GM12878 (cell line): ENCODE data around the gene CDC14B. TPM values are rescaled to one million over a fixed set of nuclear protein-coding genes. Genes with fewer than 3 reads are reported as not detected.

Experiments used
- ATAC-seq: fragments of 200-7000 bp; cut with Tn5 transposase; 3 replicates; pipeline ENCODE4 v1.9.1; 2020; ENCODE audit warnings: mild to moderate bottlenecking, moderate library complexity
- BruUV-seq: library from RNA; stranded (reverse); fragments of 400-500 nt; replicated peaks from 2 replicates; lab custom pipeline; 2021; lab: Mats Ljungman, UMichigan
- CTCF ChIA-PET: fragments of 300-600 bp; sonication (Branson Sonifier 250); formaldehyde crosslinking; extraction: SDS; loops from one replicate; lab custom pipeline; 2021; ENCODE audit warnings: inconsistent platforms; lab: Yijun Ruan, JAX
- POLR2A ChIA-PET: fragments of 350-600 bp; formaldehyde crosslinking; extraction: SDS; loops from one replicate; lab custom pipeline; 2021; ENCODE audit warnings: inconsistent platforms; lab: Charles Lee
- RAD21 ChIA-PET: fragments of 300-600 bp; sonication (Branson Sonifier 250); formaldehyde crosslinking; loops from one replicate; lab custom pipeline; 2023; ENCODE audit warnings: antibody characterized with exemption; ENCODE audit not compliant: unreplicated experiment; lab: Charles Lee
- SMC1A ChIA-PET: fragments of 300-600 bp; sonication (Branson Sonifier 250); formaldehyde crosslinking; loops from one replicate; lab custom pipeline; 2023; ENCODE audit not compliant: unreplicated experiment, uncharacterized antibody; lab: Charles Lee
- DNase-seq: peaks from one replicate; pipeline ENCODE4 v3.0.0-alpha.2; 2011; ENCODE audit warnings: low read depth, low spot score
- FAIRE-seq: peaks from 3 replicates; lab custom pipeline; 2011; peaks lifted over from hg19 to GRCh38; lab: Jason Lieb, UNC
- H2AFZ ChIP-seq: 2 replicates; pipeline ENCODE4 v1.6.0; 2011; ENCODE audit warnings: low read depth, low read length, control low read depth; ENCODE audit not compliant: control insufficient read depth
- H3K27ac ChIP-seq: 2 replicates; pipeline ENCODE4 v1.5.1; 2011; ENCODE audit warnings: control low read depth; ENCODE audit not compliant: control insufficient read depth, insufficient read depth
- H3K27me3 ChIP-seq, 2 experiments: replicated peaks in 1 of 2; 2 replicates each; pipeline versions ENCODE4 v1.6.0 to v1.6.1; 2011; ENCODE audit warnings: low read length in 1 of 2; ENCODE audit not compliant: control insufficient read depth in 2 of 2, insufficient read depth in 2 of 2
- H3K36me3 ChIP-seq, 2 experiments: 2 replicates each; pipeline ENCODE4 v1.5.1; 2011; ENCODE audit warnings: low read length in 1 of 2; ENCODE audit not compliant: control insufficient read depth in 2 of 2, insufficient read depth in 2 of 2
- H3K4me1 ChIP-seq: 2 replicates; pipeline ENCODE4 v1.6.1; 2011; ENCODE audit warnings: mild to moderate bottlenecking, low read length, moderate library complexity, mixed read lengths; ENCODE audit not compliant: control insufficient read depth, insufficient read depth
- H3K4me2 ChIP-seq: 2 replicates; pipeline ENCODE4 v1.6.0; 2011; ENCODE audit warnings: control low read depth; ENCODE audit not compliant: control insufficient read depth, insufficient read depth
- H3K4me3 ChIP-seq: fragments of 200-600 bp; sonication (generic); 2 replicates; pipeline ENCODE4 v1.5.1; 2016
- H3K79me2 ChIP-seq: 2 replicates; pipeline ENCODE4 v1.6.0; 2011; ENCODE audit warnings: low read length; ENCODE audit not compliant: control insufficient read depth, insufficient read depth
- H3K9ac ChIP-seq: 2 replicates; pipeline ENCODE4 v1.8.0; 2011; ENCODE audit warnings: low read length, control low read depth, mixed read lengths; ENCODE audit not compliant: control insufficient read depth, insufficient read depth
- H3K9me3 ChIP-seq: replicated peaks from 3 replicates; pipeline ENCODE4 v1.5.1; 2011; ENCODE audit warnings: mild to moderate bottlenecking, low read length; ENCODE audit not compliant: control insufficient read depth, insufficient read depth
- H4K20me1 ChIP-seq: 2 replicates; pipeline ENCODE4 v1.6.0; 2011; ENCODE audit not compliant: control insufficient read depth, insufficient read depth
- CHD1 ChIP-seq: IDR thresholded peaks from 2 replicates; pipeline ENCODE4 v1.6.1; 2012; ENCODE audit warnings: low read depth, low read length, improper control_type of control experiment
- ETV6 ChIP-seq, 2 experiments: fragments of 450-650 bp in 1 of 2; IDR thresholded peaks in 1 of 2; conservative IDR thresholded peaks in 1 of 2; 2 replicates each; pipeline ENCODE4 v1.6.1; 2014; ENCODE audit warnings: antibody characterized with exemption in 1 of 2, borderline replicate concordance in 1 of 2, low read depth in 1 of 2, mild to moderate bottlenecking in 1 of 2, moderate library complexity in 1 of 2
- HDGF ChIP-seq: fragments of 450-650 bp; IDR thresholded peaks from 2 replicates; pipeline ENCODE4 v1.6.1; 2016; ENCODE audit warnings: antibody characterized with exemption
- JUNB ChIP-seq: IDR thresholded peaks from 2 replicates; pipeline ENCODE4 v1.6.1; 2016; ENCODE audit warnings: antibody characterized with exemption, mild to moderate bottlenecking
- NFYA ChIP-seq: IDR thresholded peaks from 2 replicates; pipeline ENCODE4 v1.6.1; 2011; ENCODE audit warnings: low read depth, mild to moderate bottlenecking, low read length, improper control_type of control experiment, borderline replicate concordance
- PAX5 ChIP-seq: IDR thresholded peaks from 2 replicates; pipeline ENCODE4 v1.6.1; 2011; ENCODE audit warnings: low read depth, low read length, borderline replicate concordance
- PML ChIP-seq: IDR thresholded peaks from 2 replicates; pipeline ENCODE4 v1.6.1; 2012; ENCODE audit warnings: low read length, inconsistent platforms
- REST ChIP-seq: IDR thresholded peaks from 2 replicates; pipeline ENCODE4 v1.6.1; 2012; ENCODE audit warnings: mild to moderate bottlenecking, low read depth, low read length
- SMC3 ChIP-seq: IDR thresholded peaks from 2 replicates; pipeline ENCODE4 v1.6.1; 2011; ENCODE audit warnings: low read length, improper control_type of control experiment, borderline replicate concordance
- STAT3 ChIP-seq: IDR thresholded peaks from 2 replicates; pipeline ENCODE4 v1.6.1; 2011; ENCODE audit warnings: low read depth, low read length, improper control_type of control experiment
- TAF1 ChIP-seq: IDR thresholded peaks from 2 replicates; pipeline ENCODE4 v1.6.1; 2011; ENCODE audit warnings: mild to moderate bottlenecking, low read depth, low read length, borderline replicate concordance
- TARDBP ChIP-seq: IDR thresholded peaks from 2 replicates; pipeline ENCODE4 v1.6.1; 2016; ENCODE audit warnings: borderline replicate concordance
- YY1 ChIP-seq: IDR thresholded peaks from 2 replicates; pipeline ENCODE4 v1.6.1; 2011; ENCODE audit warnings: low read depth, mild to moderate bottlenecking, low read length
- WGBS: methylation state at CpG from one replicate; pipeline ENCODE4 v1.1.6; 2016; ENCODE audit warnings: low lambda C conversion rate; ENCODE audit not compliant: insufficient replicate concordance, insufficient coverage; ENCODE audit errors: missing lambda C conversion rate; 5-methylcytosine and 5-hydroxymethylcytosine counted together
- in situ Hi-C: fragments of 300-500 bp; cut with MboI; formaldehyde crosslinking; loops from 9 replicates; pipeline ENCODE4 v1.14.3; 2018; ENCODE audit warnings: mixed read lengths
- intact Hi-C: fragments of 100-400 bp; cut with micrococcal nuclease; formaldehyde crosslinking; loops from one replicate; pipeline ENCODE4 v1.14.2; 2022; ENCODE audit not compliant: unreplicated experiment
- polyA plus RNA-seq, 11 experiments: library from polyadenylated mRNA; depleted of rRNA in 4 of 11; unstranded in 6 of 11; stranded (reverse) in 5 of 11; fragments of >200 nt; fragmentation: Nextera tagmentation in 4 of 11; fragmentation: Illumina TruSeq in 1 of 11; extraction: Ambion mirVana in 4 of 11; extraction: Trizol in 1 of 11; gene quantifications; 1 replicate in 1 of 11; 2 replicates in 10 of 11; pipeline versions ENCODE4 v1.2.1 to v1.2.3, GENCODE V29; 2011 to 2016; ENCODE audit warnings: inconsistent platforms in 2 of 11, missing spikeins in 2 of 11, low read depth in 1 of 11
- total RNA-seq, 4 experiments: library from RNA; depleted of rRNA in 3 of 4; stranded (reverse); fragments of >200 nt in 3 of 4; fragmentation: Illumina TruSeq in 1 of 4; extraction: Trizol in 1 of 4; gene quantifications; 2 replicates each; pipeline versions ENCODE4 v1.2.1 to v1.2.3, GENCODE V29; 2013 to 2021
- TF ChIP-seq, protein P1 (sequence below): IDR thresholded peaks from 2 replicates; pipeline ENCODE4 v1.6.1; 2012; ENCODE audit warnings: low read depth, low read length, improper control_type of control experiment
- TF ChIP-seq, protein P2 (sequence below): fragments of 450-650 bp; IDR thresholded peaks from 2 replicates; pipeline ENCODE4 v1.6.1; 2017; ENCODE audit warnings: mild to moderate bottlenecking, moderate library complexity

CDC14B gene
- total and polyA plus RNA-seq, 10 of the 15 experiments (the other 5 are each of a cell fraction or from before 2014, with no cell fraction given) = 3.7 to 11.7 (median 6.2) TPM

- H3K4me3 ChIP-seq = no peak overlapping the region
- in situ Hi-C loops (no loop called here), intact Hi-C loops (no loop called here)
- H4K20me1 ChIP-seq = no peaks in the 10 kb centered on the region
- no peaks in the 10 kb centered on the region; the same call in 2 of the 3 replicates for H3K9me3 ChIP-seq
- BruUV-seq = no TSS peak
- H2AFZ ChIP-seq = no peak overlapping the region
- ChIA-PET CTCF (interaction anchor here (1.0 kb wide), 1 partner anchor 48 kb away, joined by 3 read pairs; no protein-coding TSS in a partner anchor), POLR2A (no interaction called here), SMC1A (no interaction called here), RAD21 (no interaction called here)
- H3K27ac ChIP-seq = no peak overlapping the region
- WGBS = 60% methylated on average over 16 of the region's 54 CpGs
- no peaks in the 10 kb centered on the region for H3K79me2 ChIP-seq
- H3K9ac ChIP-seq = no peak overlapping the region
- no peak for TF ChIP-seq SMC3
- no peak for TF ChIP-seq PAX5
- TF ChIP-seq TARDBP = no peak
- TF ChIP-seq, protein P1, sequence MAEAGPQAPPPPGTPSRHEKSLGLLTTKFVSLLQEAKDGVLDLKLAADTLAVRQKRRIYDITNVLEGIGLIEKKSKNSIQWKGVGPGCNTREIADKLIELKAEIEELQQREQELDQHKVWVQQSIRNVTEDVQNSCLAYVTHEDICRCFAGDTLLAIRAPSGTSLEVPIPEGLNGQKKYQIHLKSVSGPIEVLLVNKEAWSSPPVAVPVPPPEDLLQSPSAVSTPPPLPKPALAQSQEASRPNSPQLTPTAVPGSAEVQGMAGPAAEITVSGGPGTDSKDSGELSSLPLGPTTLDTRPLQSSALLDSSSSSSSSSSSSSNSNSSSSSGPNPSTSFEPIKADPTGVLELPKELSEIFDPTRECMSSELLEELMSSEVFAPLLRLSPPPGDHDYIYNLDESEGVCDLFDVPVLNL = no peak
- TF ChIP-seq PML = no peak
- TF ChIP-seq JUNB = no peak
- TF ChIP-seq, protein P2, sequence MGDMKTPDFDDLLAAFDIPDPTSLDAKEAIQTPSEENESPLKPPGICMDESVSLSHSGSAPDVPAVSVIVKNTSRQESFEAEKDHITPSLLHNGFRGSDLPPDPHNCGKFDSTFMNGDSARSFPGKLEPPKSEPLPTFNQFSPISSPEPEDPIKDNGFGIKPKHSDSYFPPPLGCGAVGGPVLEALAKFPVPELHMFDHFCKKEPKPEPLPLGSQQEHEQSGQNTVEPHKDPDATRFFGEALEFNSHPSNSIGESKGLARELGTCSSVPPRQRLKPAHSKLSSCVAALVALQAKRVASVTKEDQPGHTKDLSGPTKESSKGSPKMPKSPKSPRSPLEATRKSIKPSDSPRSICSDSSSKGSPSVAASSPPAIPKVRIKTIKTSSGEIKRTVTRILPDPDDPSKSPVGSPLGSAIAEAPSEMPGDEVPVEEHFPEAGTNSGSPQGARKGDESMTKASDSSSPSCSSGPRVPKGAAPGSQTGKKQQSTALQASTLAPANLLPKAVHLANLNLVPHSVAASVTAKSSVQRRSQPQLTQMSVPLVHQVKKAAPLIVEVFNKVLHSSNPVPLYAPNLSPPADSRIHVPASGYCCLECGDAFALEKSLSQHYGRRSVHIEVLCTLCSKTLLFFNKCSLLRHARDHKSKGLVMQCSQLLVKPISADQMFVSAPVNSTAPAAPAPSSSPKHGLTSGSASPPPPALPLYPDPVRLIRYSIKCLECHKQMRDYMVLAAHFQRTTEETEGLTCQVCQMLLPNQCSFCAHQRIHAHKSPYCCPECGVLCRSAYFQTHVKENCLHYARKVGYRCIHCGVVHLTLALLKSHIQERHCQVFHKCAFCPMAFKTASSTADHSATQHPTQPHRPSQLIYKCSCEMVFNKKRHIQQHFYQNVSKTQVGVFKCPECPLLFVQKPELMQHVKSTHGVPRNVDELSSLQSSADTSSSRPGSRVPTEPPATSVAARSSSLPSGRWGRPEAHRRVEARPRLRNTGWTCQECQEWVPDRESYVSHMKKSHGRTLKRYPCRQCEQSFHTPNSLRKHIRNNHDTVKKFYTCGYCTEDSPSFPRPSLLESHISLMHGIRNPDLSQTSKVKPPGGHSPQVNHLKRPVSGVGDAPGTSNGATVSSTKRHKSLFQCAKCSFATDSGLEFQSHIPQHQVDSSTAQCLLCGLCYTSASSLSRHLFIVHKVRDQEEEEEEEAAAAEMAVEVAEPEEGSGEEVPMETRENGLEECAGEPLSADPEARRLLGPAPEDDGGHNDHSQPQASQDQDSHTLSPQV = no peak
- TF ChIP-seq ETV6 (conservative IDR thresholded peaks at IDR 0.05 in 1 of 2, IDR thresholded peaks at IDR 0.05 in 1 of 2; ENCODE audit: borderline replicate concordance in 1 of 2, low read depth in 1 of 2) = no peak
- no peak for TF ChIP-seq YY1
- no peak for TF ChIP-seq STAT3
- no peak for TF ChIP-seq TAF1
- no peak for TF ChIP-seq CHD1
- TF ChIP-seq NFYA = no peak
- TF ChIP-seq HDGF = no peak
- TF ChIP-seq REST = no peak
- H3K4me2 ChIP-seq = no peak overlapping the region
- FAIRE-seq (no peak), ATAC-seq (no peak), DNase-seq (no peak)
- H3K4me1 ChIP-seq = no peaks in the 10 kb centered on the region
- H3K27me3 ChIP-seq = peaks cover 0 to 17% of the 10 kb centered on the region in 2 experiments; a peak in 2 of 4 replicates
- no peaks in the 10 kb centered on the region for H3K36me3 ChIP-seq
These were observed 548 bp downstream of the CDC14B start for GRCh38 chr9:96619124-96619465.
